Neural cell (in vitro differentiated cells): Measurements from ENCODE around the gene FBXW8. TPM values are rescaled to one million over a fixed set of nuclear protein-coding genes. Genes with fewer than 3 reads are reported as not detected.

Experiments used
- H2AFZ ChIP-seq: fragments of 200-600, 300-800 bp; sonication (generic), shearing (Covaris generic); 2 replicates; pipeline ENCODE4 v1.6.0; 2014; ENCODE audit warnings: low read depth, mild to moderate bottlenecking, antibody characterized with exemption, low read length, moderate library complexity
- H3F3A ChIP-seq: fragments of 200-600 bp; shearing (Covaris generic); 2 replicates; pipeline ENCODE4 v1.6.1; 2016; ENCODE audit warnings: mild to moderate bottlenecking, moderate library complexity, mixed read lengths, antibody characterized with exemption, low read length; ENCODE audit not compliant: insufficient read depth, poor library complexity, severe bottlenecking
- H3K27ac ChIP-seq: fragments of 200-600, 300-800 bp; sonication (generic), shearing (Covaris generic); 2 replicates; pipeline ENCODE4 v1.5.1; 2014; ENCODE audit warnings: mild to moderate bottlenecking, low read length, moderate library complexity
- H3K27me3 ChIP-seq: fragments of 300-800, 200-600 bp; sonication (generic), shearing (Covaris generic); 2 replicates; pipeline ENCODE4 v1.6.0; 2014; ENCODE audit warnings: mild to moderate bottlenecking, low read depth, low read length, moderate library complexity; ENCODE audit not compliant: insufficient read depth
- H3K36me3 ChIP-seq: fragments of 300-800, 200-600 bp; sonication (generic), shearing (Covaris generic); 2 replicates; pipeline ENCODE4 v1.5.1; 2014; ENCODE audit warnings: mild to moderate bottlenecking, antibody characterized with exemption, low read length, moderate library complexity; ENCODE audit not compliant: insufficient read depth
- H3K4me2 ChIP-seq: fragments of 300-800, 200-600 bp; sonication (generic), shearing (Covaris generic); 2 replicates; pipeline ENCODE4 v1.6.0; 2014; ENCODE audit warnings: mild to moderate bottlenecking, low read length
- H3K4me3 ChIP-seq: fragments of 300-800, 200-600 bp; sonication (generic), shearing (Covaris generic); 2 replicates; pipeline ENCODE4 v1.5.1; 2014; ENCODE audit warnings: mild to moderate bottlenecking, low read length, moderate library complexity
- H3K79me2 ChIP-seq: fragments of 200-600 bp; shearing (Covaris generic); replicated peaks from 2 replicates; pipeline ENCODE4 v1.6.0; 2014; ENCODE audit warnings: mild to moderate bottlenecking, low read length, moderate library complexity; ENCODE audit not compliant: insufficient read depth
- H3K9ac ChIP-seq: fragments of 300-800, 200-600 bp; sonication (generic), shearing (Covaris generic); 2 replicates; pipeline ENCODE4 v1.6.1; 2016; ENCODE audit warnings: mild to moderate bottlenecking, low read length, mixed read lengths
- H3K9me2 ChIP-seq: fragments of 200-600 bp; shearing (Covaris generic); 2 replicates; pipeline ENCODE4 v1.6.1; 2016; ENCODE audit warnings: mild to moderate bottlenecking, low read length, mixed read lengths; ENCODE audit not compliant: insufficient read depth
- H3K9me3 ChIP-seq: fragments of 200-600, 300-800 bp; sonication (generic), shearing (Covaris generic); 2 replicates; pipeline ENCODE4 v1.6.1; 2016; ENCODE audit warnings: mild to moderate bottlenecking, mixed run types, low read length, moderate library complexity, mixed read lengths
- H4K20me1 ChIP-seq: fragments of 200-600 bp; shearing (Covaris generic); 2 replicates; pipeline ENCODE4 v1.6.1; 2016; ENCODE audit warnings: mild to moderate bottlenecking, mixed run types; ENCODE audit not compliant: insufficient read depth
- EP300 ChIP-seq: fragments of 450-650 bp; conservative IDR thresholded peaks from 2 replicates; pipeline ENCODE4 v1.6.1; 2014; ENCODE audit warnings: antibody characterized with exemption, mild to moderate bottlenecking, moderate library complexity; ENCODE audit not compliant: poor library complexity, severe bottlenecking
- EZH2 ChIP-seq: fragments of 200-600, 300-800 bp; shearing (Covaris generic), sonication (generic); IDR thresholded peaks from 2 replicates; pipeline ENCODE4 v1.6.1; 2014; ENCODE audit warnings: antibody characterized with exemption, low read length, borderline replicate concordance, mild to moderate bottlenecking; ENCODE audit not compliant: insufficient read depth, poor library complexity, severe bottlenecking
- MXI1 ChIP-seq: fragments of 450-650 bp; conservative IDR thresholded peaks from 2 replicates; pipeline ENCODE4 v1.6.1; 2014; ENCODE audit warnings: antibody characterized with exemption, mild to moderate bottlenecking; ENCODE audit not compliant: poor library complexity, severe bottlenecking
- POLR2AphosphoS5 ChIP-seq: IDR thresholded peaks from 2 replicates; pipeline ENCODE4 v1.6.1; 2012
- RAD21 ChIP-seq: fragments of 450-650 bp; conservative IDR thresholded peaks from 2 replicates; pipeline ENCODE4 v1.6.1; 2014; ENCODE audit warnings: antibody characterized with exemption, mild to moderate bottlenecking, moderate library complexity
- SMC3 ChIP-seq: fragments of 450-650 bp; conservative IDR thresholded peaks from 2 replicates; pipeline ENCODE4 v1.6.1; 2014; ENCODE audit warnings: antibody characterized with exemption, mild to moderate bottlenecking, moderate library complexity; ENCODE audit not compliant: poor library complexity
- TAF1 ChIP-seq: IDR thresholded peaks from 2 replicates; pipeline ENCODE4 v1.6.1; 2012; ENCODE audit warnings: low read depth
- polyA plus RNA-seq: library from polyadenylated mRNA; depleted of rRNA; stranded (reverse); fragments of >200 nt; gene quantifications from 2 replicates; pipeline ENCODE4 v1.2.3, GENCODE V29; 2014
- TF ChIP-seq, protein P1 (sequence below): IDR thresholded peaks from 2 replicates; pipeline ENCODE4 v1.6.1; 2012; ENCODE audit warnings: borderline replicate concordance
- TF ChIP-seq, protein P2 (sequence below): fragments of 450-650 bp; IDR thresholded peaks from 2 replicates; pipeline ENCODE4 v1.5.1; 2014; ENCODE audit warnings: antibody characterized with exemption, mild to moderate bottlenecking, moderate library complexity; ENCODE audit not compliant: poor library complexity, severe bottlenecking

Gene FBXW8
- polyA plus RNA-seq, 1 donor from 2014 or later = 5.6 TPM

DNA sequence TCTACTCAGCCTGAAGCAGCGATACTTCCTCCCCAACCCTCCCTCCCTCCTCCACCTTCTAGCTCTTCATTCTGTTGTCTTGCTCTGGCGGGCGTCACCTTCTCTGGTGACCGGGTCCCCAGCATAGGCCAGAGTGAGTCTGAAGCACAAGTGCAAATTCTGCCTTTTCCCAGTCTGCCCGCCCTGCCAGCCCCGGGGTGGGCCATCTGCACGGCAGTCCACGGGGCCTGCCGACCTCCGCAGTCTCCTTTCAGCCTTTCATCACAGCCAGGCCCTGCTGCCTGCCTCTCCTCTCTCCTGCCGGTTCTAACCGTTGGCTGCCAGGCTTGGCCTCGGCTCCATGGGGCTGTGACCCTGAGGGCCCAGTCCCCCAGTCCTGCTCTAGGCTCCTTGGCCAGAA, 129.7 kb downstream of the FBXW8 start:
- Histone ChIP-seq H3K9me3 (no peaks in the 10 kb centered on the region), H3K79me2 (no peaks in the 10 kb centered on the region), H3K27me3 (no peaks in the 10 kb centered on the region), H4K20me1 (no peaks in the 10 kb centered on the region), H3K27ac (no peak overlapping the region), H3F3A (no peaks in the 10 kb centered on the region), H3K36me3 (no peaks in the 10 kb centered on the region), H3K4me2 (no peak overlapping the region), H3K4me3 (no peak overlapping the region), H2AFZ (no peak overlapping the region), H3K9me2 (no peaks in the 10 kb centered on the region), H3K9ac (no peak overlapping the region)
- no peak for TF ChIP-seq EP300
- TF ChIP-seq POLR2AphosphoS5 = no peak
- TF ChIP-seq RAD21 = no peak
- no peak for TF ChIP-seq SMC3
- TF ChIP-seq, protein P1, sequence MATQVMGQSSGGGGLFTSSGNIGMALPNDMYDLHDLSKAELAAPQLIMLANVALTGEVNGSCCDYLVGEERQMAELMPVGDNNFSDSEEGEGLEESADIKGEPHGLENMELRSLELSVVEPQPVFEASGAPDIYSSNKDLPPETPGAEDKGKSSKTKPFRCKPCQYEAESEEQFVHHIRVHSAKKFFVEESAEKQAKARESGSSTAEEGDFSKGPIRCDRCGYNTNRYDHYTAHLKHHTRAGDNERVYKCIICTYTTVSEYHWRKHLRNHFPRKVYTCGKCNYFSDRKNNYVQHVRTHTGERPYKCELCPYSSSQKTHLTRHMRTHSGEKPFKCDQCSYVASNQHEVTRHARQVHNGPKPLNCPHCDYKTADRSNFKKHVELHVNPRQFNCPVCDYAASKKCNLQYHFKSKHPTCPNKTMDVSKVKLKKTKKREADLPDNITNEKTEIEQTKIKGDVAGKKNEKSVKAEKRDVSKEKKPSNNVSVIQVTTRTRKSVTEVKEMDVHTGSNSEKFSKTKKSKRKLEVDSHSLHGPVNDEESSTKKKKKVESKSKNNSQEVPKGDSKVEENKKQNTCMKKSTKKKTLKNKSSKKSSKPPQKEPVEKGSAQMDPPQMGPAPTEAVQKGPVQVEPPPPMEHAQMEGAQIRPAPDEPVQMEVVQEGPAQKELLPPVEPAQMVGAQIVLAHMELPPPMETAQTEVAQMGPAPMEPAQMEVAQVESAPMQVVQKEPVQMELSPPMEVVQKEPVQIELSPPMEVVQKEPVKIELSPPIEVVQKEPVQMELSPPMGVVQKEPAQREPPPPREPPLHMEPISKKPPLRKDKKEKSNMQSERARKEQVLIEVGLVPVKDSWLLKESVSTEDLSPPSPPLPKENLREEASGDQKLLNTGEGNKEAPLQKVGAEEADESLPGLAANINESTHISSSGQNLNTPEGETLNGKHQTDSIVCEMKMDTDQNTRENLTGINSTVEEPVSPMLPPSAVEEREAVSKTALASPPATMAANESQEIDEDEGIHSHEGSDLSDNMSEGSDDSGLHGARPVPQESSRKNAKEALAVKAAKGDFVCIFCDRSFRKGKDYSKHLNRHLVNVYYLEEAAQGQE = no peak
- TF ChIP-seq TAF1 = no peak
- TF ChIP-seq EZH2 = no peak
- no peak for TF ChIP-seq MXI1
- TF ChIP-seq, protein P2, sequence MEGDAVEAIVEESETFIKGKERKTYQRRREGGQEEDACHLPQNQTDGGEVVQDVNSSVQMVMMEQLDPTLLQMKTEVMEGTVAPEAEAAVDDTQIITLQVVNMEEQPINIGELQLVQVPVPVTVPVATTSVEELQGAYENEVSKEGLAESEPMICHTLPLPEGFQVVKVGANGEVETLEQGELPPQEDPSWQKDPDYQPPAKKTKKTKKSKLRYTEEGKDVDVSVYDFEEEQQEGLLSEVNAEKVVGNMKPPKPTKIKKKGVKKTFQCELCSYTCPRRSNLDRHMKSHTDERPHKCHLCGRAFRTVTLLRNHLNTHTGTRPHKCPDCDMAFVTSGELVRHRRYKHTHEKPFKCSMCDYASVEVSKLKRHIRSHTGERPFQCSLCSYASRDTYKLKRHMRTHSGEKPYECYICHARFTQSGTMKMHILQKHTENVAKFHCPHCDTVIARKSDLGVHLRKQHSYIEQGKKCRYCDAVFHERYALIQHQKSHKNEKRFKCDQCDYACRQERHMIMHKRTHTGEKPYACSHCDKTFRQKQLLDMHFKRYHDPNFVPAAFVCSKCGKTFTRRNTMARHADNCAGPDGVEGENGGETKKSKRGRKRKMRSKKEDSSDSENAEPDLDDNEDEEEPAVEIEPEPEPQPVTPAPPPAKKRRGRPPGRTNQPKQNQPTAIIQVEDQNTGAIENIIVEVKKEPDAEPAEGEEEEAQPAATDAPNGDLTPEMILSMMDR = no peak

DNA sequence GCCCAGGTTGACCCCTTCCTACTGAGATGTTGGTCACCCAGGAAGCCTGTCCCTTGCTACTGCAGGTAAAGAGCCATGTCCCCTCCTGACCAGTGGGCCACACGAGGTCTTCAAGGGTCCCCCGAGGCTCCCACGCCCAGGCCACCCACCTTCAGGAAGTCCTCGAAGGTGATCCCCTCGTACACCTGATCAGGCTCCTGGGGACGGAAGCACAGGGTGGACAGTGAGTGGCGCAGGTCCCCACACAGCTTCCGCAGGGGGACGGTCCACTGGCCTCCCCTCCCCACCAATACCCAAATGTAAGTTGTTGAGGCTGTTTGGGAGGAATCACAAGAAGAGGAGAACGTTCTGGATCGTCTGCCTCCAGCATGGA, 131.0 kb downstream of the FBXW8 start:
- H3K9me2 ChIP-seq = no peaks in the 10 kb centered on the region

More for the DNA sequence above, 131.0 kb downstream of the FBXW8 start:
- Histone ChIP-seq H3K79me2 (no peaks in the 10 kb centered on the region), H3K9me3 (no peaks in the 10 kb centered on the region), H3F3A (no peaks in the 10 kb centered on the region), H3K27me3 (no peaks in the 10 kb centered on the region), H3K4me2 (no peak overlapping the region), H3K27ac (no peak overlapping the region), H3K4me3 (no peak overlapping the region), H3K9ac (no peak overlapping the region), H3K36me3 (no peaks in the 10 kb centered on the region), H4K20me1 (no peaks in the 10 kb centered on the region), H2AFZ (no peak overlapping the region)
- TF ChIP-seq, protein P2 = no peak
- no peak for TF ChIP-seq EZH2
- no peak for TF ChIP-seq RAD21
- no peak for TF ChIP-seq TAF1
- no peak for TF ChIP-seq MXI1
- no peak for TF ChIP-seq SMC3
- TF ChIP-seq POLR2AphosphoS5 = no peak
- TF ChIP-seq, protein P1 = no peak
- no peak for TF ChIP-seq EP300
